SU-DHL-6 (cell line): ENCODE data around the gene SGK2.

Experiments
- H2AFZ ChIP-seq: fragments of 200-600 bp; sonication (generic); 2 replicates; pipeline ENCODE4 v1.6.1; 2014; ENCODE audit warnings: low read depth, mild to moderate bottlenecking, moderate library complexity, mixed read lengths, antibody characterized with exemption, low read length; ENCODE audit not compliant: severe bottlenecking
- H3F3A ChIP-seq: fragments of 200-600 bp; shearing (Covaris generic); 2 replicates; pipeline ENCODE4 v1.6.0; 2016; ENCODE audit warnings: antibody characterized with exemption, mild to moderate bottlenecking; ENCODE audit not compliant: insufficient read depth
- H3K27ac ChIP-seq: fragments of 200-600 bp; sonication (generic); 2 replicates; pipeline ENCODE4 v1.5.1; 2016; ENCODE audit warnings: low read depth, mild to moderate bottlenecking, low read length, moderate library complexity, mixed read lengths
- H3K27me3 ChIP-seq: fragments of 200-600 bp; sonication (generic), shearing (Covaris generic); 2 replicates; pipeline ENCODE4 v1.6.0; 2014; ENCODE audit warnings: mild to moderate bottlenecking, low read length
- H3K36me3 ChIP-seq: fragments of 200-600 bp; sonication (generic); 2 replicates; pipeline ENCODE4 v1.6.1; 2014; ENCODE audit warnings: mild to moderate bottlenecking, low read length, mixed read lengths
- H3K4me2 ChIP-seq: fragments of 300-600, 200-600 bp; shearing (Covaris generic), sonication (generic); 2 replicates; pipeline ENCODE4 v1.6.0; 2014; ENCODE audit warnings: low read length, low read depth, mild to moderate bottlenecking; ENCODE audit not compliant: poor library complexity, severe bottlenecking
- H3K4me3 ChIP-seq: fragments of 200-600 bp; sonication (generic); 2 replicates; pipeline ENCODE4 v1.5.1; 2014; ENCODE audit warnings: antibody characterized with exemption, low read length, mild to moderate bottlenecking, mixed read lengths; ENCODE audit not compliant: insufficient read depth, poor library complexity, severe bottlenecking
- H3K79me2 ChIP-seq: fragments of 200-600 bp; sonication (generic); 2 replicates; pipeline ENCODE4 v1.6.1; 2014; ENCODE audit warnings: mild to moderate bottlenecking, low read length, moderate library complexity; ENCODE audit not compliant: insufficient read depth
- H3K9ac ChIP-seq: fragments of 200-600 bp; sonication (generic); 2 replicates; pipeline ENCODE4 v1.7.0; 2014; ENCODE audit warnings: mild to moderate bottlenecking, low read length
- H3K9me2 ChIP-seq: fragments of 200-600 bp; sonication (generic); replicated peaks from 2 replicates; pipeline ENCODE4 v1.6.1; 2014; ENCODE audit warnings: low read length; ENCODE audit not compliant: insufficient read depth
- H3K9me3 ChIP-seq: fragments of 200-600 bp; sonication (generic); 2 replicates; pipeline ENCODE4 v1.6.1; 2014; ENCODE audit warnings: low read length, mixed read lengths; ENCODE audit not compliant: insufficient read depth
- H4K20me1 ChIP-seq: fragments of 200-600 bp; sonication (generic); 2 replicates; pipeline ENCODE4 v1.6.1; 2014; ENCODE audit warnings: low read depth, mild to moderate bottlenecking, antibody characterized with exemption, low read length, moderate library complexity, mixed read lengths
- EZH2phosphoT487 ChIP-seq: fragments of 200-600 bp; sonication (generic), shearing (Covaris generic); conservative IDR thresholded peaks from 2 replicates; pipeline ENCODE4 v1.6.1; 2018; ENCODE audit warnings: mild to moderate bottlenecking, antibody characterized with exemption, low read length, moderate library complexity, mixed read lengths
- TF ChIP-seq, protein P1 (sequence below): fragments of 200-600 bp; sonication (generic); IDR thresholded peaks from one replicate; pipeline ENCODE4 v1.5.1; 2017; ENCODE audit warnings: antibody characterized with exemption, mild to moderate bottlenecking, low read length, moderate library complexity; ENCODE audit not compliant: insufficient read depth, poor library complexity, severe bottlenecking

The SGK2 gene

DNA sequence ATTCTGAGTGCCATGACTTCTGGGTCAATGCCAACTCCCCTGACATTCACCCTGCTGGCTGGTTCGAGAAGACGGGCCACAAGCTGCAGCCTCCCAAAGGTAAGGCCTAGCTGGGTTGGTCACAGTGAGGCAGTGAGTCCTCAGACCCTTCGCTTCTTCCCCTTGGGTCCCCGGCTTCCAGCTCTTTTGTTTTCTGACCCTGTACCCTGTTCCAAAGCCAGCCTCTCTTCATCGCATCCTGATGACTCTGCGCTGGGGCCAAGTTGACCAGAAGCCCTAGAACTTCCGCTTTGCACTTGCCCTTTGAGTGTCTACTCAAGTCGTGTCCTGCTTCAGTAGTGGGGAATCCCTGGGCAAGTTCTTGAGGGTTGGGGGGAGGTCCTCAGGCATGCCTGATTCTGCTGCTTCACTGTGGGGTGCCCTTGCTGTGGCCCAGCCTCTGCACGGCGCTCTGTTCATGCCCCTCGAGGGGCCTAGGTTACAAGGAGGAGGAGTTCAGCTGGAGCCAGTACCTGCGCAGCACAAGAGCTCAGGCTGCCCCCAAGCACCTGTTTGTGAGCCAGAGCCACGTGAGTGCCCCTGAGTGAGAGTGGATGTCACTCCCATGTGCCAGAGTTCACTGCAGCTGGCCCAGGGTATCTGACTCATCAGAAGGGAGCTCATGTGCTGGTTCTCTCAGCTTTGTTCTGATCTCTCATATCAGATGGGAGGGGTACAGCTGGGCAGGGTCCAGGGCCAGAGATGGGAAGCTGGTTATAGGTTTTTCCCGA is 28.3 kb upstream of the SGK2 start:
- no peaks in the 10 kb centered on the region for H3K36me3 ChIP-seq
- no peaks in the 10 kb centered on the region for H3K9me2 ChIP-seq
- H3K4me2 ChIP-seq: no peak overlapping the region
- no peaks in the 10 kb centered on the region for H4K20me1 ChIP-seq
- no peak overlapping the region for H3K9ac ChIP-seq
- no peaks in the 10 kb centered on the region for H3K79me2 ChIP-seq
- H3K9me3 ChIP-seq: no peaks in the 10 kb centered on the region
- TF ChIP-seq, protein P1, sequence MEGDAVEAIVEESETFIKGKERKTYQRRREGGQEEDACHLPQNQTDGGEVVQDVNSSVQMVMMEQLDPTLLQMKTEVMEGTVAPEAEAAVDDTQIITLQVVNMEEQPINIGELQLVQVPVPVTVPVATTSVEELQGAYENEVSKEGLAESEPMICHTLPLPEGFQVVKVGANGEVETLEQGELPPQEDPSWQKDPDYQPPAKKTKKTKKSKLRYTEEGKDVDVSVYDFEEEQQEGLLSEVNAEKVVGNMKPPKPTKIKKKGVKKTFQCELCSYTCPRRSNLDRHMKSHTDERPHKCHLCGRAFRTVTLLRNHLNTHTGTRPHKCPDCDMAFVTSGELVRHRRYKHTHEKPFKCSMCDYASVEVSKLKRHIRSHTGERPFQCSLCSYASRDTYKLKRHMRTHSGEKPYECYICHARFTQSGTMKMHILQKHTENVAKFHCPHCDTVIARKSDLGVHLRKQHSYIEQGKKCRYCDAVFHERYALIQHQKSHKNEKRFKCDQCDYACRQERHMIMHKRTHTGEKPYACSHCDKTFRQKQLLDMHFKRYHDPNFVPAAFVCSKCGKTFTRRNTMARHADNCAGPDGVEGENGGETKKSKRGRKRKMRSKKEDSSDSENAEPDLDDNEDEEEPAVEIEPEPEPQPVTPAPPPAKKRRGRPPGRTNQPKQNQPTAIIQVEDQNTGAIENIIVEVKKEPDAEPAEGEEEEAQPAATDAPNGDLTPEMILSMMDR: no peak
- no peak for TF ChIP-seq EZH2phosphoT487
- no peak overlapping the region for H3K4me3 ChIP-seq
- H3K27me3 ChIP-seq: no peaks in the 10 kb centered on the region
- no peak overlapping the region for H3K27ac ChIP-seq
- H3F3A ChIP-seq: no peaks in the 10 kb centered on the region
- H2AFZ ChIP-seq: no peak overlapping the region

DNA sequence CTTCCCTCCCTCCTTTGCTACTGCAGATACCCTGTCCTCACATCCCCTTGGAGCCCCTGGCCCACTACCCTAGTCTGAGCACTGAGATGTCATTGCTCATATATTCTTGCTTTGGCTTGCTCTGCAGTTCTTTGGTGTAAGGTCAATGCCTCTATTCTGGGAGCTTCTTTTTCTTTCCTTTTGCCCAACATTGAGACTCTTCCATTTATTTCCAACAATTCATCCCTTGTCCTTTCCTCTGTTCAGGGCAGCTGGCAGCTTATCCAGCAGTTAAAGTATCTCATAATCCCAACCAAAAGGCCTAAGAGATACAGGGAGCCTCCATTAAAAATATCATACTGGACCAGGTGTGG is 27.8 kb upstream of the SGK2 start:
- Histone ChIP-seq H3K27me3 (no peaks in the 10 kb centered on the region), H3K4me2 (no peak overlapping the region), H3K9me3 (no peaks in the 10 kb centered on the region), H3K9ac (no peak overlapping the region), H3K27ac (no peak overlapping the region), H3K9me2 (no peaks in the 10 kb centered on the region), H3K36me3 (no peaks in the 10 kb centered on the region), H4K20me1 (no peaks in the 10 kb centered on the region), H3K79me2 (no peaks in the 10 kb centered on the region), H3K4me3 (no peak overlapping the region), H3F3A (no peaks in the 10 kb centered on the region), H2AFZ (no peak overlapping the region)
- TF ChIP-seq, protein P1: no peak
- no peak for TF ChIP-seq EZH2phosphoT487

DNA sequence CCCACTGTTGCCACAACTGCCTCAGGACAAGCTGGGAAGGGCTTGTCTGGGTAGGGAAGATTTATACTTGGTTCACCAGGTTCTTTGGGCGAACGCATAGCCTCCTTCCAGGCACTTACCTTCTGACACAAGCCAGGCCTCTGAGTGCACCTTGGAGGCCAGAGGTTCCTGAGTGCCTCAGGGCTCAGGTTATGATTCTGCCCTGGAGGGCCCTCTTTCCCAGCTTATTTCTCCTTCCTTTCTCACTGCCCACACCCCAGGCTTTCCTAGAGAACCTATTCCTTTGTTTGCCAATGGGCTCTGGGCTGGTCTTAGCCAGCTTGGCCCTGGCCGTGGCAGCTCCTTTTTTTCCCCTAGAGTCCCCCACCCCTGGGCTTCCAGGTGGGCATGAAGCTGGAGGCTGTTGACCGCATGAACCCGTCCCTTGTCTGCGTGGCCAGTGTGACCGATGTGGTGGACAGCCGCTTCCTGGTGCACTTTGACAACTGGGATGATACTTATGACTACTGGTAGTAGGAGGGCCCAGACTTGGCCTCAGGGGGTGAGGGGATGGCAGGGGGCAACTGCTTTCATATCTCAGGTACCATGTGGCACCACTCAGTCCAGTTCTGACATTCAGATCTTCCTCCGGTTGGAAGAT is 26.3 kb upstream of the SGK2 start:
- TF ChIP-seq EZH2phosphoT487: no peak
- TF ChIP-seq, protein P1: no peak
- H3K27me3 ChIP-seq: no peaks in the 10 kb centered on the region
- no peaks in the 10 kb centered on the region for H3K9me3 ChIP-seq
- no peaks in the 10 kb centered on the region for H3F3A ChIP-seq
- H4K20me1 ChIP-seq: no peaks in the 10 kb centered on the region
- H3K9ac ChIP-seq: no peak overlapping the region
- no peak overlapping the region for H3K4me2 ChIP-seq
- no peak overlapping the region for H3K4me3 ChIP-seq
- H3K79me2 ChIP-seq: no peaks in the 10 kb centered on the region
- H3K9me2 ChIP-seq: no peaks in the 10 kb centered on the region
- H3K27ac ChIP-seq: no peak overlapping the region
- no peaks in the 10 kb centered on the region for H3K36me3 ChIP-seq
- no peak overlapping the region for H2AFZ ChIP-seq
